COLO668 (cell line): ENCODE measurements around the gene MYO16.
"Not testable (repeated sequence)": the region's sequence is repeated elsewhere in the genome, so short reads cannot be mapped to it uniquely, and the experiment has no call there.

Experiments used
- DNase-seq: peaks from one replicate; lab custom pipeline; 2025; ENCODE audit not compliant: unreplicated experiment; lab: John Stamatoyannopoulos, UW

MYO16 gene

DNA sequence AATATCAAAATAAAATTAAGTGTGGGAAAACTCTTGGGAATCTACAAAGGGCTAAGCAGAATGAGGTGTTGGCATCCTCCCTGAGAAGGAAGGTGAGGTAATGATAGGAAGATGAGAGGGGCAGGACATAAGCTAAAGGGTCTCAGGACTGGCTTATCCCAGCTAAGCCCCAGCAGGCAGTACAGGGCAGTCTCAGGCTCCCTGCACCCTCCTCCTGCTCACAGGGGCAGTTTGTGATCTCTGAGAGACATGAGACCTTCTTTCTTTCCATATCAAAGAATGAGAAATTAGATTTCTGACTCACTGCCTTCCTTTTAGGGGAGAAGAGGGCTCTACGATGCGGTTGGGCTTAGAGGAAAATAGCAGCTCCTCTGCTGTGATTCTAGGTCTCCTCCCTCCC, 586.0 kb downstream of the MYO16 start:
- DNase-seq, result no peak

DNA sequence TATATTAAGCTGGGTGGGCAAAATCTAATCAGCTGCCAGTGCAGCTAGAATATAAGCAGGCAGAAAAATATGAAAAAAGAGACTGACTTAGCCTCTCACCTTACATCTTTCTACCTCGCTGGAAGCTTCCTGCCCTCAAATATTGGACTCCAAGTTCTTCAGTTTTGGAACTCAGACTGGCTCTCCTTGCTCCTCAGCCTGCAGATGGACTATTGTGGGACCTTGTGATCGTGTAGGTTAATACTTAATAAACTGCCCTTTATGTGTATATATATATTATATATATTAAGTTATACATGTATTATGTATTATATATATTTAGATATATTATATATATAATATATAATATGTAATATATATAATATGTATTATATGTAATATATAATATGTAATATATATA, 588.1 kb downstream of the MYO16 start:
- not testable (repeated sequence) for DNase-seq

DNA sequence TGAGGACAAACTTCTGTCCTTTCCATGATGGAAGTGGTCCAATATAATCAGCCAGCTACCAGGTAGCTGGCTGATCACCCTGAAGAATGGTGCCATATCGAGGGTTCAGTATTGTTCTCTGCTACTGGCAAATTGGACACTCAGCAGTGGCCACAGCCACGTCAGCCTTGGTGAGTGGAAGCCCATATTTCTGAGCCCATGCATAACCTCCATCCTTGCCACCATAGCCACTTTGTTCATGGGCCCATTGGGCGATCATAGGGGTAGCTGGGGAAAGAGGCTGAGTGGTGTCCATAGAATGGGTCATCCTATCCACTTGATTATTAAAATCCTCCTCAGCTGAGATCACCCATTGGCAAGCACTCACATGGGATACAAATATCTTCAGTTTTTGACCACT, 591.2 kb downstream of the MYO16 start:
- DNase-seq, result no peak

DNA sequence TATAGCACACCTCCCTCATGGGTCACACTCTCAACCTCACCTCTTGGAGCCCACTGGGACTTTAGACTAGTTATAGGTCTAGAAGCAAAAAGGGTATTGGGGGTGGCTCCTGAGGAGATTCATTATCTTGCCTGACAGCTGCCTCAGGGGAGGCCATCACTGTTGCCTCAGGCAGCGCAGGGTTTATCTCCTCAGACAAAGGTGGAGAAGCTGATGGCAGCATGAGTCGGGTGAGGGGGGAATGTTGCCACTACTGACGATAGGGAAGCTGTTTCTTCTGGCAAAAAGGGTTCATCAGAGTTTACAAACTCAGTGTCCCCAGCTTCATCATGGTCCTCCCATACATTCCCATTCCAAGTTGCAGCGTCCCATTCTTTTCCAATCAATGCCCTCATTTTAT, 594.6 kb downstream of the MYO16 start:
- DNase-seq, result no peak

DNA sequence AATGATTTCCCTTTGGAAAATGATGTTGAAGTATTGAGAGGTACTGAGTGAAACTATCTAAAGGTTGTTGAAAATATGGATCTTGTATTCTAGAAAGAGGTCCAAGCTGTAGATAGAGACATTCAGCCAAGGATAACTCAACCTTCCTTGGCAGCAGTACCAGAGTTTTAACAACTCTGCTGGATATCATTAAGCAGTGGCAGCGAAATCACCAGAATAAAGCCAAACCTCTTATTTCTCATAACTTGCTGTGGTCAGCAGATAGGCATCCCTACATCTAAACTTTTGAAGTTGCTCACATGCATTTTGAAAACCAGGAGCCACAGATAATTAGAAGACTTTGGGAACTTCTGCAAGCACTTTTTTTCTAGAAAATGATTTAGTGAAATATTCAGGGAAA, 597.2 kb downstream of the MYO16 start:
- no peak for DNase-seq

DNA sequence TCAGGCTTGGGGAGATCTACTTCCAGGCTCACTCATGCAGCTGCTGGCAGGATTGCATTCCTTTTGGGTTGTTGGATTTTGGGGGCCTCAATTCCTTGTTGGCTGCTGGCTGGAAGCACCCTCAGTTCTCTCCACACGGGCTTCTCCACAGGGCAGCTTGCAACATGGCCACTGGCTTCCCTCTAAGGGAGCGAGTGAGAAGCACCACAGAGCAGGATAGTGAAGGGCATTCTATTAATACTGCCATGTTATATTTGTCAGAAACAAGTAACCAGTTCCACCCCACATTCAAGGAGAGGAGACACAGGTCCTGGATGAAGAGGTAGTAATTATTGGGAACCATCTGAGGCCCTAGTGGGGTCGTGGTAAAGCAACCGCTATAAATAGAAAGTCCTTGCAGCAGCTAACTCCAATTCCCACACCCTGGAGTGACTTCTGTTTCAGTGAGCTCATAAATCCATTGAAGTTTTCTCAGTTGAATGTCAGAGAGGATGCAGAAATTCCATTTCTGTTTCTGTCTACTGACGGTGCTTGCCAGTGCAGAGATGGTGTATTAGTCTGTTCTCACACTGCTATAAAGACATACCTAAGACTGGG, 598.0 kb downstream of the MYO16 start:
- DNase-seq, result no peak

DNA sequence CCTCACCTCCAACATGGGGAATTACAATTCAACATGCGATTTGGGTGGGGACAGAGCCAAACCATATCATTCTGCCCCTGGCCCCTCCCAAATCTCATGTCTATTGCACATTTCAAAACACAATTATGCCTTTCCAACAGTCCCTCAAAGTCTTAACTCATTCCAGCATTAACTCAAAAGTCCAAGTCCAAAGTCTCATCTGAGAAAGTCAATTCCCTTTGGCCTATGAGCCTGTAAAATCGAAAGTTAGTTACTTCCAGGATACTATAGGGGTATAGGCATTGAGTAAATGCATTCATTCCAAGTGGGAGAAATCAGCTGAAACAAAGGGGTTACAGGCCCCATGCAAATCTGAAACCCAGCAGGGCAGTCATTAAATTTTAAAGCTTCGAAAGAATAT, 598.8 kb downstream of the MYO16 start:
- DNase-seq, result no peak

DNA sequence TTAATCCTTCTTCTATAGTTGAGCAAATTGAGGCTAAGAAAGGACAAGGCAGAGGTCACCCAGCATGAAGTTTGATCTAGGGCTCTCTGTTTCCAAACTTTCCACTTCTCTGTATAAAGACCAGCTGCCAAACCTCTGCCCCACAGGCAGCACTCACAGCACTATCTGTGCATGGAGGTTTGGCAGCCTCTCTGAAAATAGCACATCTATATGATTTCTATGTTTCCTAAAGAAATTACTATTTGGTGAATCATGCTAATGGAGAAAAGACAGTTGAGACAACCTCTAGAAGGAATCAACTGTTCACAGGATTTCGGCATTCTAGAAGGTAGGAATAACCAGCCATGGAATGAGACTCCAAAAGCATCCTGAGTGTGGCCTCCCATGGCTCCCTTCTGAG, 602.5 kb downstream of the MYO16 start:
- DNase-seq, result no peak

DNA sequence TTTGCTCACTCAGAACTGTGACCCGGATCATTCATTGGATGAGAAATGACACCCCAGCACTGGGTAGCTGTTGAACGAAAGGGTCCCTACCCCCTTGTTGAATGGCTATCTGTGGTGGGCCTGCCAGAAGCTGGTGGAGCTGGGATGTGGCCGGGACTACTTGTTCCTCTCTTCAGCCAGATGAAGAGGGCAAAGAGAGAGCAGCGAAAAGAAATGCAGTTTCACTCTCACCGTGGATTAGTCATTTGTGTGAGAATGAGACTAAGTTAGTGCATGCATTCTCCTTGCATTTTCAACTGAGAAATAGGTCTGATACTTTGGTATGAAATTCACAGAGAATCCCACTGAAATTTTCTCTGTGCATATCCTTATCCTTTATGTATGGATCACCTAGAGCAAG, 603.9 kb downstream of the MYO16 start:
- no peak for DNase-seq

DNA sequence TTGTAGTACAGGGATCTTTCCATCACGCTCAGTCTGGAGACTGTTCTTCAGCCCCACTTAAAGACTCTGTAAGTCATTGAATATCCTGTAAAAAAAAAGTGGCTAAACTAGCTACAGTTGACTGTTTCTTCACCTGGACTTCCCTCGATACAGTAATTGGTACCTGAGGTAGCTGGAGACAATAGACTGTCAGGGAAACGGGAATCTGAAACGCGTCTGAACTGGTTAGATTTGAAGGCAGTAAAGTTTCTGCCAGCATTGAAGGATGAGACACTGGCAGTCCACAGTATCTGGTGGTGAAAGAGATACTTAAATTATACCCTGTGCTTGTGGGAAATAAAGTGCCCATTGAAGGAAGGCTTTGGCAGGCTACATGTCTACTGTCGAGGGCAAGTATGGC, 606.5 kb downstream of the MYO16 start:
- no peak for DNase-seq

DNA sequence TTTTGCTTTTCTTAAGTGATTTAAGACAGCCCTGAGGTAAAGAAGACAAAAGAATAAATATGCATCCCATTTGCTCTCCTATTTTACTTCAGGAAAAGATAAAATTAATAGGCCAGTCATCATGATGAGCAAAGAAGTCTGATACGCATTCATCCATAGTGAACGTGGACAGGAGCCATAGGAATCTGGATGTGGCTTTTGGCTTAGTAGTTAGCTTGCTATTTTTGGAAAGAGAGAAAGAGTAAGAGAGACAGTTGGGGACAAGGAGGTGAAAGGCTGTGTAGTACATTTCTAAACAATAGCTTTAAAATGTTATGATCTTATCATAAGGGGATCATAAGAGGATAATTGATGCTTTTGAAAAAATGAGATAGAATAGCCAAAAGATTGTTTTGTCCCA, 611.7 kb downstream of the MYO16 start:
- no peak for DNase-seq

DNA sequence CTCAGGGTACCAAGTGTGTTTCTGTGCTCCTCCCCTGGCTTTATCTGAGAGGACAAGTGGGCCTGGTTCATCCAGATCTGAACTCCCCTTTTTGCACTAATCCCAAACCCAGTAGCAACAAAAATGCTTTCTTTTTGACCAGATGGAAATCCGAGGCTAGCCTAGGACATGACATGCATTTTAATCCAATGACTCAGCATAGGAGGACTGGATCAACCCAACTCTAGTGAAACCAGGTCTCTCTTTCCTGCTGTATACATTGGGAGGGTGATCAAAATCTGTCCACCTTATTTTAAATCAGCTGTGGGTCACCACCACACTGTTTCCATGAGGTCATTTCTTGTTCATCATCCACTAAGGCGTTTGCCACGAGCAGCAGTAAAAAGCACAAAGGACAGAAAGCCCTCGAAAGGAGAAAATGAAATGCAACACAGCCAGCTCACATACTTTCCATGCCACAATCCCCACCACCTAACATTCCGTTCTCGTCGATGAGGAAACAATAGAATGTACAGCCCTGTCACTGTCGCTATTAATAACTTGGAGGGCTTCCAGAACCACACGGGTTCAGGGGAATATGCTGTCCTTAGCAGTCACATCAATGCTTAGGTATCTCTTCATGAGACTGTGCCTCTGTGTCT, 614.0 kb downstream of the MYO16 start:
- DNase-seq, result no peak

DNA sequence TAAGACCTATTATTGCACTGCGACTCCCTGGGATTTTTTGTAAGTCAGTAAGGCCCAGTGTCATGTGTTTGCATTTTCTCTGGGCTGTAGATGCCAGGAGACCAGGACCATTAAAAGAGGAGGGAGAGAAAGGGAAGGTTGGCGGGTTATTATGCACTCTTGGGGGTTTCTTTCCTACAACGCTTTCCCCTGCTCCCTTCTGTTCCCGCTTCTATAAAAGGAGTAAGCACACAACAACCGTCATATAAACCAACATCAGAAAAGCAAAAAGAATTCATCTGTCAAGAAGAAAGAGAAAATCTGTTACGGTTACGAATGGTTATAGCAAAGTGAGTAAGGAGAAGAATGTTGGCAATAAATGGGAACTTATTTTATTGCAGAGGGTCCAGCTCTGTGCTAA, 615.2 kb downstream of the MYO16 start:
- no peak for DNase-seq

DNA sequence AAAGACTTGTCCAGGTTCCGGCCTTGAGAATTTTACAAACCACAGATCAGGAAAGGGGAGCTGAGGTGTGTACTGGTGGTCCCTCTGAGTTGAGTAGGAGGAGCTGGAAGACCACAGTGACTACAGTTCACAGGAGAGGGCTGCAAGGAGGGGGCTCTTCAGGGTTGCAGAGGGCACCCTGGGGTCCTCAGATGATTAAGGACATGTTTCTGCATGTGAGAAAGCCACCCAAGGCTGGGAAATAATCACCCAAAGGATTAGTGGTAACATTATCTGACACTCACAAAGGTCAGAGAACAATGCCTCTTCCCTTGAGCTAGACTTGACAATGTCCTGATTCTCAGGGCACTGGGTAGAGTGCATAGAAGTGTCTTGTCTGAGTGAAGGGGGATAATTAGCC, 616.6 kb downstream of the MYO16 start:
- no peak for DNase-seq

DNA sequence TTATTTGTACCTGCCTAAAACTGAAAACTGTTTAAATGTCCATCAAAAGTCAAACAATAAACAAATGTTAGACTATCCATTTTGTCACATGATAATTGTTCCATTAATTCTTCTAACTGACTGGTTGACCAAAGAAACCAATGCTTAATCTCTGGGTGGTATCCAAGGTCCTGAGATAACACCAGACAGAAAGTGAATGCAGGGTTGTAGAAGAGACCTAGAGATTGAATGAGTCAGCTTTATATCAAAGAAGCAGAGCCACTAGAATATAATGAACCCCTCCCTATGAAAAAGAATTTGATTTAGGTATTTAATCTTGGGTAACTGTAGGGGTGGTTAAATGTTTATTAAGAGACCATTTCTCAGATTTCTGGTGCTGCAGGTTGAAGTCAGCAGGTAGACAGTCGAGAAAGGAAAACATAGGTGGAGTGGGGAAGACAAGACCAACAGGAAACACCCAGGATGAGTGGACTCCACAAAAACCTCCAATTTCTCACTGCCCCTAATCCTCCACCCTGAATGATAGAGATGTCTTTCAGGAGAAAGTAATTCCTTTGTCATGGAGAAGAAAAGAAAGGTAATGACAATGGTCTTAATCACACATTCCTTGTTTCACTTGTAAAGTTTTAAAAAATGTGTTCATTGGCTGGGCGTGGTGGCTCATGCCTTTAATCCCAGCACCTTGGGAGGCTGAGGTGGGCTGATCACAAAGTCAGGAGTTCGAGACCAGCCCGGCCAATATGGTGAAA, 620.5 kb downstream of the MYO16 start:
- no peak for DNase-seq

DNA sequence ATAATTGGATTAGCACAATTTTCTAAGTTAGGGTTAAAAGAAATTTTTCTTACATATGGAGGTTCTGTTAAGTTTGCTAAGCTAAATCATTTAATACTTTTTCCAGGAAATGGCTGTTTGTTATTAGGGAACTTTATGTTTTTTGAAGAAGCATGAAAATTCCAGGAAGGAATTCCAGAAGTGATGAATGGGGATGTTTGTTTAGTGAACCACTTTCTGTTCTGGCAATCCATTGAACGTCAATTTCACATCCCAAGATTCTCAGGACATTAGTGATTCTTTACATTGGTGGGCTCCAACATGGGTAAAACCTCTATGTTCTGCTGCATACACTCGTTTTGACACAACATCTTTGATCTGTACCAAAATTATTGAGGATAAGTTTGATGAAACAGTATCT, 622.5 kb downstream of the MYO16 start:
- DNase-seq, result no peak

DNA sequence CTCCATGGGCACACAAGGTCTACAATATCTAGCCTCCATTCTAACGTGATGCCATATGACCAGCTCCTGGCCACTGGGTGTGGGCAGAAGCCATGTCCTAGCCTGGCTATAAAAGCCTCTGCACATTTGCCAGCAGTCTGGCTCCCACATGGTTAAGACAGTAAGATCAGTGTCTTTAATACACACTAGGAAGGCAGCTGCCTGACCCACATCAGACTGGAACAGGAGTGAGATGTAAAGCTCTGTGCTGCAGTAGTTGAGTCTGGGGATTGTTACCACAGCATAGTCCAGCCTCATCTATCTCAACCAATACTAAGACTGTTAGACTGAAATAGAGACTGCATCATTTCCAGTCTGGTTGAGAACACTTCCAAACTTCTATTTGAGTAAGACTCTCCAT, 623.9 kb downstream of the MYO16 start:
- no peak for DNase-seq

DNA sequence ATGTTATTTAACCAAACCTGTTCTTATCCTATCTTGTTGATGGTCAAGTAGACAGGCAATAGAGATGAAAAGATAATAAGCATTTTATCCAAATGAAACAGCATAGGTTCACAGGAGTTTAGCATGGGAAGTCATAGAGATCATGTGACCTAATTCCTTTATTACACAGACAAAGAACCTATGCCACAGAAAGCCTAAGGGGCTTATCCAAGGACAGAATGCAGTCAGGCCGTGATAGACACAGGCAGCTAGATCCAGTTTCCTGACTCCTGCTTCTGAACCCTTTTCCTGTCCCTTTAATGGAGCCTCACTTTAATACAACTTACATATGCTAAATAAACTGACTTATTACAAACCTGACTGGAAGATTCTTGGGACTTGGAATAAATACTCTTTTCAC, 624.9 kb downstream of the MYO16 start:
- DNase-seq, result no peak

DNA sequence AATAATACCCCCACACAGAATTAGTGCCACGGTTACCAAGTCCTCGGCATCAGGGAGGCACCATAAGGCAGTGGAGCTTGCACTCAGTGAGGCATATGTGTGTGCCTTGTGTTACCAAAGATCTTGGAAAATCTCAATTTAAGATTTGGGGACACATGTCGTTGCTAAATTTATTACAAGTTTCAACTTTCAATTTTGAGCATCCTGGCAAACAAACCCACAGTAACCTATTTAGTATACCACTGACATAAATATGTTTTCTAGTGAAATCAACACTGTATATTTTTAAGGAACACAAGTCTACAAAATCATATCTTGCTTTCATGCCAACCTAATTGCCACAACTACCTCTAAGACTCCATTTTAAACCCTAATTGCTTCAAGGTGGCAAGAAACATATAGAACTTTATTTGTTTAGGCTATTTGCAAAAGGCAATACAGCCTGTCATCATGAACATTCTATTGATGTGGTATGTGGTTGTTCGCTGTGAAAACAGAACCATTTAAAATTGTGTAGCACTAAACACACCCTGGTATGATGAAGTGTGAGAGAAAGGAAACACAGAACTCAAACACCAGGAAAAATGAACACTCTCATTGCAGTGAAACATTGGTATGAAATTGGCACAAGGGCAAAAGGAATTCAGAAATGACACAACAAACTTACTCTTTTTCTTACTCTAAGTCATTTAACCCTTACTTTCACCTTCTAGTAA, 625.9 kb downstream of the MYO16 start:
- no peak for DNase-seq

DNA sequence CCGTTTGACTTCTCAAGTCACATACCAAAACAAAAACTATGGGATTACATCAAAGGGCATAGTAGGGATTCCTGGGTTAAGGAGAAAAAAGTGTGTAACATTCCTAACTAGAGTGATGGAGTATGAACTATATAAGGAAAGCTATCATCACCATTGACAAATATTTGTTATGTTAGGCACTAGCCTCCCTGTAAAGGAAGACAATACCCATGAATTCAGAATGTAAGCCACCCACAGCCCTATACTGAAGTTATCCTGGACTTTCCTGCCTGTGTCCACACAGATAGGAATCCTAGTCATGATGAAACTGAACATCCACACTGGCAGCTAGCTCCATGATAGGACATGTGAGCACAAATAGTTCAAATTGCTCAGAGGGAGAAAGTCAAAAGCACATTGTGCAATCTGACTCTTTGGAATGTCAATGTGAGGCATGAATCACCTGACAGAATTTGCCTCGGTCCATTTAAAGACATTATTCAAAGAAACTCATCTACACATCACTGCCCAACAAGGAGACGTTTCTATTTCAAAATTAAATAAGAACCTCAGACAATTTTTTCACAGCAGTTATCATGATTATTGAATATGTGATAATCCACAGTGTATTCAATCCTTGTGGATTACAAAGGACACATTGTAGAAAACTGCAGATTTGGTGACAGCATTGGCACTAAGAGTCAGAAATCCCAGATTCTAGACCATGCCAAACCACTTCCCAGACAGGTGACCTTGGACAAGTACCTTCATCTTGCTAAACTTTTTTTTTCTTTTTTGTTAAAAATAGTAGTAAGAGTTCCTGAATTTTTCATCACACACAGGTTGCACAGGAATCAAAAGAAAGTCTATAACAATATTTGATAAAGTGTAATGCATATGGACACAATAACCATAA, 627.7 kb downstream of the MYO16 start:
- DNase-seq, result no peak
